HG03045 (cell line): ENCODE data around the gene C10orf105.

Source experiments
- ATAC-seq: cut with Tn5 transposase; IDR thresholded peaks from one replicate; pipeline ENCODE4 v1.9.1; 2021; ENCODE audit warnings: mild to moderate bottlenecking, moderate library complexity; ENCODE audit not compliant: unreplicated experiment

Gene C10orf105

GRCh38 chr10:71703577-71703976 is 16.0 kb downstream of the C10orf105 start:
- ATAC-seq, result no peak

GRCh38 chr10:71701496-71702132 is 18.0 kb downstream of the C10orf105 start:
- no peak for ATAC-seq

- no peak for ATAC-seq
Observed at GRCh38 chr10:71700731-71701368, 18.7 kb downstream of the C10orf105 start.

GRCh38 chr10:71698737-71699136 is 20.8 kb downstream of the C10orf105 start:
- no peak for ATAC-seq

- no peak for ATAC-seq
Observed at GRCh38 chr10:71697938-71698709, 21.5 kb downstream of the C10orf105 start.

- no peak for ATAC-seq
Observed at GRCh38 chr10:71696628-71697326, 22.8 kb downstream of the C10orf105 start.

GRCh38 chr10:71695502-71696476 is 23.8 kb downstream of the C10orf105 start:
- no peak for ATAC-seq

GRCh38 chr10:71694567-71694968 is 25.0 kb downstream of the C10orf105 start:
- ATAC-seq, result peak; percentile 80

GRCh38 chr10:71694039-71694501 is 25.5 kb downstream of the C10orf105 start:
- ATAC-seq, result peak; percentile 15

- ATAC-seq, result no peak
Observed at GRCh38 chr10:71693377-71693776, 26.2 kb downstream of the C10orf105 start.

- no peak for ATAC-seq
Observed at GRCh38 chr10:71692598-71693306, 26.8 kb downstream of the C10orf105 start.

- no peak for ATAC-seq
Observed at GRCh38 chr10:71691405-71691804, 28.2 kb downstream of the C10orf105 start.

GRCh38 chr10:71690094-71690720 is 29.4 kb downstream of the C10orf105 start:
- ATAC-seq, result no peak

GRCh38 chr10:71688256-71688655 is 31.3 kb downstream of the C10orf105 start:
- no peak for ATAC-seq

GRCh38 chr10:71687480-71687879 is 32.1 kb downstream of the C10orf105 start:
- ATAC-seq, result no peak

GRCh38 chr10:71687077-71687476 is 32.5 kb downstream of the C10orf105 start:
- no peak for ATAC-seq

- no peak for ATAC-seq
Observed at GRCh38 chr10:71685554-71686232, 33.9 kb downstream of the C10orf105 start.
